GM12878 (cell line): ENCODE data around the gene NAV3. TPM values are rescaled to one million over a fixed set of nuclear protein-coding genes. Genes with fewer than 3 reads are reported as not detected.

Source experiments
- ATAC-seq: fragments of 200-7000 bp; cut with Tn5 transposase; 3 replicates; pipeline ENCODE4 v1.9.1; 2020; ENCODE audit warnings: mild to moderate bottlenecking, moderate library complexity
- BruUV-seq: library from RNA; stranded (reverse); fragments of 400-500 nt; replicated peaks from 2 replicates; lab custom pipeline; 2021; lab: Mats Ljungman, UMichigan
- CTCF ChIA-PET: fragments of 300-600 bp; sonication (Branson Sonifier 250); formaldehyde crosslinking; extraction: SDS; loops from one replicate; lab custom pipeline; 2021; ENCODE audit warnings: inconsistent platforms; lab: Yijun Ruan, JAX
- POLR2A ChIA-PET: fragments of 350-600 bp; formaldehyde crosslinking; extraction: SDS; loops from one replicate; lab custom pipeline; 2021; ENCODE audit warnings: inconsistent platforms; lab: Charles Lee
- RAD21 ChIA-PET: fragments of 300-600 bp; sonication (Branson Sonifier 250); formaldehyde crosslinking; loops from one replicate; lab custom pipeline; 2023; ENCODE audit warnings: antibody characterized with exemption; ENCODE audit not compliant: unreplicated experiment; lab: Charles Lee
- SMC1A ChIA-PET: fragments of 300-600 bp; sonication (Branson Sonifier 250); formaldehyde crosslinking; loops from one replicate; lab custom pipeline; 2023; ENCODE audit not compliant: unreplicated experiment, uncharacterized antibody; lab: Charles Lee
- DNase-seq: peaks from one replicate; pipeline ENCODE4 v3.0.0-alpha.2; 2011; ENCODE audit warnings: low read depth, low spot score
- FAIRE-seq: peaks from 3 replicates; lab custom pipeline; 2011; peaks lifted over from hg19 to GRCh38; lab: Jason Lieb, UNC
- H2AFZ ChIP-seq: 2 replicates; pipeline ENCODE4 v1.6.0; 2011; ENCODE audit warnings: low read depth, low read length, control low read depth; ENCODE audit not compliant: control insufficient read depth
- H3K27ac ChIP-seq: 2 replicates; pipeline ENCODE4 v1.5.1; 2011; ENCODE audit warnings: control low read depth; ENCODE audit not compliant: control insufficient read depth, insufficient read depth
- H3K27me3 ChIP-seq, 2 experiments: replicated peaks in 1 of 2; 2 replicates each; pipeline versions ENCODE4 v1.6.0 to v1.6.1; 2011; ENCODE audit warnings: low read length in 1 of 2; ENCODE audit not compliant: control insufficient read depth in 2 of 2, insufficient read depth in 2 of 2
- H3K36me3 ChIP-seq, 2 experiments: 2 replicates each; pipeline ENCODE4 v1.5.1; 2011; ENCODE audit warnings: low read length in 1 of 2; ENCODE audit not compliant: control insufficient read depth in 2 of 2, insufficient read depth in 2 of 2
- H3K4me1 ChIP-seq: 2 replicates; pipeline ENCODE4 v1.6.1; 2011; ENCODE audit warnings: mild to moderate bottlenecking, low read length, moderate library complexity, mixed read lengths; ENCODE audit not compliant: control insufficient read depth, insufficient read depth
- H3K4me2 ChIP-seq: 2 replicates; pipeline ENCODE4 v1.6.0; 2011; ENCODE audit warnings: control low read depth; ENCODE audit not compliant: control insufficient read depth, insufficient read depth
- H3K4me3 ChIP-seq: fragments of 200-600 bp; sonication (generic); 2 replicates; pipeline ENCODE4 v1.5.1; 2016
- H3K79me2 ChIP-seq: 2 replicates; pipeline ENCODE4 v1.6.0; 2011; ENCODE audit warnings: low read length; ENCODE audit not compliant: control insufficient read depth, insufficient read depth
- H3K9ac ChIP-seq: 2 replicates; pipeline ENCODE4 v1.8.0; 2011; ENCODE audit warnings: low read length, control low read depth, mixed read lengths; ENCODE audit not compliant: control insufficient read depth, insufficient read depth
- H3K9me3 ChIP-seq: replicated peaks from 3 replicates; pipeline ENCODE4 v1.5.1; 2011; ENCODE audit warnings: mild to moderate bottlenecking, low read length; ENCODE audit not compliant: control insufficient read depth, insufficient read depth
- H4K20me1 ChIP-seq: 2 replicates; pipeline ENCODE4 v1.6.0; 2011; ENCODE audit not compliant: control insufficient read depth, insufficient read depth
- BACH1 ChIP-seq: fragments of 450-650 bp; IDR thresholded peaks from 2 replicates; pipeline ENCODE4 v1.6.1; 2017; ENCODE audit warnings: mild to moderate bottlenecking, borderline replicate concordance
- CHD1 ChIP-seq: IDR thresholded peaks from 2 replicates; pipeline ENCODE4 v1.6.1; 2012; ENCODE audit warnings: low read depth, low read length, improper control_type of control experiment
- CHD2 ChIP-seq: IDR thresholded peaks from 2 replicates; pipeline ENCODE4 v1.6.1; 2011; ENCODE audit warnings: low read depth, low read length, improper control_type of control experiment, borderline replicate concordance
- GATAD2B ChIP-seq: fragments of 450-650 bp; conservative IDR thresholded peaks from 2 replicates; pipeline ENCODE4 v1.6.1; 2017; ENCODE audit warnings: low read depth, mild to moderate bottlenecking, moderate library complexity
- HDAC2 ChIP-seq: fragments of 200-600 bp; sonication (generic); IDR thresholded peaks from 2 replicates; pipeline ENCODE4 v1.6.1; 2017
- KLF5 ChIP-seq: fragments of 450-650 bp; IDR thresholded peaks from 2 replicates; pipeline ENCODE4 v1.6.1; 2014; ENCODE audit warnings: mild to moderate bottlenecking; ENCODE audit not compliant: partially characterized antibody
- PML ChIP-seq: IDR thresholded peaks from 2 replicates; pipeline ENCODE4 v1.6.1; 2012; ENCODE audit warnings: low read length, inconsistent platforms
- POLR2AphosphoS2 ChIP-seq: IDR thresholded peaks from 2 replicates; pipeline ENCODE4 v1.6.1; 2011; ENCODE audit warnings: low read depth, mild to moderate bottlenecking, low read length, improper control_type of control experiment, moderate library complexity
- POLR2AphosphoS5 ChIP-seq: IDR thresholded peaks from 2 replicates; pipeline ENCODE4 v1.6.1; 2011; ENCODE audit warnings: mild to moderate bottlenecking, low read length, inconsistent platforms
- SMAD1 ChIP-seq: fragments of 450-650 bp; IDR thresholded peaks from 2 replicates; pipeline ENCODE4 v1.6.1; 2018; ENCODE audit warnings: mild to moderate bottlenecking, low read depth; ENCODE audit not compliant: partially characterized antibody
- STAT1 ChIP-seq: fragments of 450-650 bp; conservative IDR thresholded peaks from 2 replicates; pipeline ENCODE4 v1.6.1; 2014; ENCODE audit warnings: antibody characterized with exemption, mild to moderate bottlenecking
- TAF1 ChIP-seq: IDR thresholded peaks from 2 replicates; pipeline ENCODE4 v1.6.1; 2011; ENCODE audit warnings: mild to moderate bottlenecking, low read depth, low read length, borderline replicate concordance
- ZNF687 ChIP-seq: fragments of 450-650 bp; IDR thresholded peaks from 2 replicates; pipeline ENCODE4 v1.6.1; 2017; ENCODE audit warnings: mild to moderate bottlenecking, moderate library complexity
- ZSCAN29 ChIP-seq: fragments of 450-650 bp; IDR thresholded peaks from 2 replicates; pipeline ENCODE4 v1.6.1; 2017; ENCODE audit warnings: mild to moderate bottlenecking, moderate library complexity
- WGBS: methylation state at CpG from one replicate; pipeline ENCODE4 v1.1.6; 2016; ENCODE audit warnings: low lambda C conversion rate; ENCODE audit not compliant: insufficient replicate concordance, insufficient coverage; ENCODE audit errors: missing lambda C conversion rate; 5-methylcytosine and 5-hydroxymethylcytosine counted together
- in situ Hi-C: fragments of 300-500 bp; cut with MboI; formaldehyde crosslinking; loops from 9 replicates; pipeline ENCODE4 v1.14.3; 2018; ENCODE audit warnings: mixed read lengths
- intact Hi-C: fragments of 100-400 bp; cut with micrococcal nuclease; formaldehyde crosslinking; loops from one replicate; pipeline ENCODE4 v1.14.2; 2022; ENCODE audit not compliant: unreplicated experiment
- polyA plus RNA-seq, 11 experiments: library from polyadenylated mRNA; depleted of rRNA in 4 of 11; unstranded in 6 of 11; stranded (reverse) in 5 of 11; fragments of >200 nt; fragmentation: Nextera tagmentation in 4 of 11; fragmentation: Illumina TruSeq in 1 of 11; extraction: Ambion mirVana in 4 of 11; extraction: Trizol in 1 of 11; gene quantifications; 1 replicate in 1 of 11; 2 replicates in 10 of 11; pipeline versions ENCODE4 v1.2.1 to v1.2.3, GENCODE V29; 2011 to 2016; ENCODE audit warnings: inconsistent platforms in 2 of 11, missing spikeins in 2 of 11, low read depth in 1 of 11
- total RNA-seq, 4 experiments: library from RNA; depleted of rRNA in 3 of 4; stranded (reverse); fragments of >200 nt in 3 of 4; fragmentation: Illumina TruSeq in 1 of 4; extraction: Trizol in 1 of 4; gene quantifications; 2 replicates each; pipeline versions ENCODE4 v1.2.1 to v1.2.3, GENCODE V29; 2013 to 2021
- TF ChIP-seq, protein P1 (sequence below): fragments of 450-650 bp; IDR thresholded peaks from 2 replicates; pipeline ENCODE4 v1.6.1; 2017; ENCODE audit warnings: antibody characterized with exemption, mild to moderate bottlenecking, moderate library complexity
- TF ChIP-seq, protein P2 (sequence below): fragments of 450-650 bp; conservative IDR thresholded peaks from 2 replicates; pipeline ENCODE4 v1.6.1; 2017; ENCODE audit warnings: mild to moderate bottlenecking, moderate library complexity

The NAV3 gene
- total and polyA plus RNA-seq, 10 of the 15 experiments (the other 5 are each of a cell fraction or from before 2014, with no cell fraction given): 0.05 to 0.51 (median 0.22) TPM; not detected in 1

DNA sequence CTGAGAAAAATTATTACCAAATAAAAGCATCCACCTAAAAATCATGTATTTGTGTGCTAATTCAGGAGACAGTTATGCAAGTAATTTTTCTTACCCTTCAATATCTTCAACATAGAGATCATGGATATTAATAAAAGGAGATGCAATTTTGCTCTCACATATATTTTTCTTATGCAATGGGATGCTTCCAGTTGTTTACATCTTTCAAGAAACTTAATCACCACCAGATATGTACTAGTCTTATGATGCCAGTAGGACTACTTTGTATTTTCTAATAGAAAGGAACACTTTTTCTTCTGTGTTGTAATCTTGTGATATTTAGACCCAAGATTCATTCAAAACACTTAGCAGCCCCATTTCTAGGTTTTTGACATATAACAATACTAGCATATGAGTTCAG, 107.6 kb downstream of the NAV3 start (continued):
- TF ChIP-seq, protein P1, sequence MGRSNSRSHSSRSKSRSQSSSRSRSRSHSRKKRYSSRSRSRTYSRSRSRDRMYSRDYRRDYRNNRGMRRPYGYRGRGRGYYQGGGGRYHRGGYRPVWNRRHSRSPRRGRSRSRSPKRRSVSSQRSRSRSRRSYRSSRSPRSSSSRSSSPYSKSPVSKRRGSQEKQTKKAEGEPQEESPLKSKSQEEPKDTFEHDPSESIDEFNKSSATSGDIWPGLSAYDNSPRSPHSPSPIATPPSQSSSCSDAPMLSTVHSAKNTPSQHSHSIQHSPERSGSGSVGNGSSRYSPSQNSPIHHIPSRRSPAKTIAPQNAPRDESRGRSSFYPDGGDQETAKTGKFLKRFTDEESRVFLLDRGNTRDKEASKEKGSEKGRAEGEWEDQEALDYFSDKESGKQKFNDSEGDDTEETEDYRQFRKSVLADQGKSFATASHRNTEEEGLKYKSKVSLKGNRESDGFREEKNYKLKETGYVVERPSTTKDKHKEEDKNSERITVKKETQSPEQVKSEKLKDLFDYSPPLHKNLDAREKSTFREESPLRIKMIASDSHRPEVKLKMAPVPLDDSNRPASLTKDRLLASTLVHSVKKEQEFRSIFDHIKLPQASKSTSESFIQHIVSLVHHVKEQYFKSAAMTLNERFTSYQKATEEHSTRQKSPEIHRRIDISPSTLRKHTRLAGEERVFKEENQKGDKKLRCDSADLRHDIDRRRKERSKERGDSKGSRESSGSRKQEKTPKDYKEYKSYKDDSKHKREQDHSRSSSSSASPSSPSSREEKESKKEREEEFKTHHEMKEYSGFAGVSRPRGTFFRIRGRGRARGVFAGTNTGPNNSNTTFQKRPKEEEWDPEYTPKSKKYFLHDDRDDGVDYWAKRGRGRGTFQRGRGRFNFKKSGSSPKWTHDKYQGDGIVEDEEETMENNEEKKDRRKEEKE: no peak

- FAIRE-seq (no peak), DNase-seq (no peak), ATAC-seq (no peak)
- Histone ChIP-seq H2AFZ (no peak overlapping the region), H3K4me1 (no peaks in the 10 kb centered on the region), H3K4me3 (no peak overlapping the region), H3K9ac (no peak overlapping the region), H3K4me2 (no peak overlapping the region), H3K27ac (no peak overlapping the region), H3K36me3 (no peaks in the 10 kb centered on the region), H4K20me1 (no peaks in the 10 kb centered on the region), H3K9me3 (no peaks in the 10 kb centered on the region), H3K27me3 (no peaks in the 10 kb centered on the region), H3K79me2 (no peaks in the 10 kb centered on the region)
- in situ Hi-C loops: no loop called here
- ChIA-PET SMC1A (interaction anchor here (1.3 kb wide), 1 partner anchor 27 kb away, joined by 3 read pairs; no protein-coding TSS in a partner anchor), POLR2A (no interaction called here), RAD21 (no interaction called here), CTCF (interaction anchor here (1.0 to 1.2 kb wide), 2 partner anchors 15 to 43 kb away, joined by 3 read pairs; no protein-coding TSS in a partner anchor)
- TF ChIP-seq HDAC2: no peak
- no peak for TF ChIP-seq KLF5
- TF ChIP-seq, protein P2, sequence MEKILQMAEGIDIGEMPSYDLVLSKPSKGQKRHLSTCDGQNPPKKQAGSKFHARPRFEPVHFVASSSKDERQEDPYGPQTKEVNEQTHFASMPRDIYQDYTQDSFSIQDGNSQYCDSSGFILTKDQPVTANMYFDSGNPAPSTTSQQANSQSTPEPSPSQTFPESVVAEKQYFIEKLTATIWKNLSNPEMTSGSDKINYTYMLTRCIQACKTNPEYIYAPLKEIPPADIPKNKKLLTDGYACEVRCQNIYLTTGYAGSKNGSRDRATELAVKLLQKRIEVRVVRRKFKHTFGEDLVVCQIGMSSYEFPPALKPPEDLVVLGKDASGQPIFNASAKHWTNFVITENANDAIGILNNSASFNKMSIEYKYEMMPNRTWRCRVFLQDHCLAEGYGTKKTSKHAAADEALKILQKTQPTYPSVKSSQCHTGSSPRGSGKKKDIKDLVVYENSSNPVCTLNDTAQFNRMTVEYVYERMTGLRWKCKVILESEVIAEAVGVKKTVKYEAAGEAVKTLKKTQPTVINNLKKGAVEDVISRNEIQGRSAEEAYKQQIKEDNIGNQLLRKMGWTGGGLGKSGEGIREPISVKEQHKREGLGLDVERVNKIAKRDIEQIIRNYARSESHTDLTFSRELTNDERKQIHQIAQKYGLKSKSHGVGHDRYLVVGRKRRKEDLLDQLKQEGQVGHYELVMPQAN: no peak
- TF ChIP-seq CHD1: no peak
- TF ChIP-seq PML: no peak
- no peak for TF ChIP-seq ZNF687
- no peak for TF ChIP-seq POLR2AphosphoS5
- TF ChIP-seq ZSCAN29: no peak
- no peak for TF ChIP-seq GATAD2B
- TF ChIP-seq POLR2AphosphoS2: no peak
- no peak for TF ChIP-seq CHD2
- TF ChIP-seq TAF1: no peak
- no peak for TF ChIP-seq SMAD1
- no peak for TF ChIP-seq STAT1
- TF ChIP-seq BACH1: no peak
- intact Hi-C loops: no loop called here
- BruUV-seq: no TSS peak
- 100% methylated on average over 1 of the region's 1 CpG for WGBS
These were observed 109.3 kb downstream of the NAV3 start for GRCh38 chr12:77940011-77940423.
